SK-N-MC (cell line): ENCODE data around the gene PLOD2.

ENCODE experiments used
- EZH2 ChIP-seq: fragments of 200-600 bp; sonication (generic); IDR thresholded peaks from one replicate; pipeline ENCODE4 v1.6.1; 2017; ENCODE audit warnings: antibody characterized with exemption
- FOXP2 ChIP-seq: optimal IDR thresholded peaks from 2 replicates; pipeline ENCODE3; 2011; ENCODE audit warnings: mild to moderate bottlenecking, moderate library complexity; ENCODE audit not compliant: insufficient read depth; ENCODE audit errors: extremely low read length, control extremely low read depth
- POLR2AphosphoS5 ChIP-seq: IDR thresholded peaks from 2 replicates; pipeline ENCODE4 v1.6.1; 2012; ENCODE audit warnings: mild to moderate bottlenecking, low read depth, low read length, borderline replicate concordance

DNA sequence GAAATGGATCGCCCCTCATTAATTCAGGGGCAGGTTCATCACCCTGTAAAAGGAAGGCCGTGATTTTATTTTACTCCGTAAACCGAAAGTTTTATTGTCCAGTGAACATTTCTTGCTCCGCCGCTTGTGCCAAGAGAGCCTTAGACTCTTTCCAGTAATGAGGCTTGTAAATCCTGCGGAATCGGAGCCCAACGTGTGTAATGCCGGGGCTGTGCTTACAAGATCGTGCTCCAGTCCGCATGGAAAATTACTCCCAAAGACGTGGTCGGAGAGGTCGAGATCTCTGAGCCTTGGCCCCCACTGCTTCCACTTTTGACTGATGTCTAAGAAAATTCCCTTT lies 649 bp upstream of the PLOD2 start:
- no peak for TF ChIP-seq POLR2AphosphoS5
- TF ChIP-seq EZH2, result no peak
- TF ChIP-seq FOXP2, result no peak
